Activated CD8-positive, alpha-beta memory T cell treated with anti-CD3 and anti-CD28 coated beads for 24 hours (primary cell): Measurements from ENCODE around the gene ACY1.
A peak's percentile ranks its signal among the peaks of the same experiment; 100 is the strongest.

Source experiments
- DNase-seq: peaks from one replicate; pipeline ENCODE4 v3.0.0-alpha.2; 2020

The ACY1 gene

DNA sequence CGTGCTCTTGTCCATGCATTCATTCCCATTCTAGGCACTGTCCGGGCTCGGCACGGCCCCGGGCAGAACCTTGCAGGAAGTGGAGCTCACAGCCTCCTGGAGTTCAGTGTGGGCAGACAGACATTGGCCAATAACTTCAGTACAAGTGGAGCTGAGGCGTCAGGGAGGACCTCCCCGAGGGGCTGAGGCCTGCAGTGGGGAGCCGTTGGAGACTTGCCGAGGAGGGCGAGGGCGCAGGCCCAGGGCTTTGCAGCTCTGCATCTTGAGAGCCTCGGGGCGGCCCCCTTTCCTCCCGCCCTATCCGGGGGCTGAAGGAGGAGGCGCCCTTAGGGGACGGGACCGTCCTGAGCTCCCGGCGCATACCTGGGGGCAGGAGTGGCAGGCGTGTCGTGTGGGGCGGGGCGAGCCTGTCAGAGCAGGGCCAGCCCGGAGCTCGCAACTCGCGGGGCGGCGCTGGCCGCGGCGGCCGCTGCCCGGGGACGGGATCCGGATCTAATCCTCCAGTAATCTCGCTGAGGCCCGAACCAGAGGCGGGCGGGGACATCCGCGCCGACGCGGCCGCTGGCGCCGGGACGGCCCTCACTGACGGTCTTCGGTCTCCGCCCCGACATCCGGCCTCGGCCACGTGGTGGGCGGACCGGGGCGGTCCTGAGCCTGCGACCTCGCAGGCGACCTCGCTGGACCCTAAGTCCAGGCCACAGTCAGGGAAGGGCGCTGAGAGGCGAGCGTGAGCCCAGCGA, at the start of gene ACY1:
Gene ACY1 (plus strand): TSS at position 698 of the 740 bp plus-strand sequence. CDS start 530 bp downstream, outside the sequence.
- peak; percentile 91 for DNase-seq

DNA sequence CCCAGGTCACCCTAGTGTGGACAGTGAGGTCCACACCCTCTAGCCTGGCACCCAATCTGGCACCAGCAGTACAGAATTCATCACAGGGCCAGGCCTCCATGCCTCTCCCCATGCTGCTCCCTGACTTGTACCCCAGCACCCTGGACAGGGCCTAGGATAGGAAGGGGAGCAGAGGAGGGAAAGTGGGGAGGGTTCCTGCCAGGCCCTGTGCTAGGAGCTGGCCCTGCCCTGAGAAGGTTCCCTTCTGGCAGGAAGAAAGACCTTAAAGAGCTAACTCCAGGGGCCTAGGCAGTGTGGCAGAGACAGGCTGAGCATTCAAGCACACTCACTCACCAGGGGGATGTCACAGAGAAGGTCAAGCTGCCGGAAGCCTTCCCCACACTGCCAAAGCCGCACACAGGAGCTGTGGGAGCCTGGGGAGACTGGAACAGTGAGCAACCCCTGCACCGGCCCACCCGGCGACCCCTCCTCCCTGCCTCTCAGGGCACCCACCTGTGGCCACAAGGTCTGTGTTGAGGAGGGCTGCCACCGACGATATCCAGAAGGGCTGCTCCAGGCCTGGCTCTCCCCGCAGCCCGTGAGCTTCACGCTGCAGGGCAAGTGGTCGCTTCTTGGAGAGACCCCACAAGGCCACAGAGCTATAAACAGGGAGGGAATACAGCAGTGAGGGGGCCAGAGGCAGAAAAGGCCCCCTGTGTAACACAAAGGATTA, 49.0 kb upstream of the ACY1 start:
- no peak for DNase-seq

DNA sequence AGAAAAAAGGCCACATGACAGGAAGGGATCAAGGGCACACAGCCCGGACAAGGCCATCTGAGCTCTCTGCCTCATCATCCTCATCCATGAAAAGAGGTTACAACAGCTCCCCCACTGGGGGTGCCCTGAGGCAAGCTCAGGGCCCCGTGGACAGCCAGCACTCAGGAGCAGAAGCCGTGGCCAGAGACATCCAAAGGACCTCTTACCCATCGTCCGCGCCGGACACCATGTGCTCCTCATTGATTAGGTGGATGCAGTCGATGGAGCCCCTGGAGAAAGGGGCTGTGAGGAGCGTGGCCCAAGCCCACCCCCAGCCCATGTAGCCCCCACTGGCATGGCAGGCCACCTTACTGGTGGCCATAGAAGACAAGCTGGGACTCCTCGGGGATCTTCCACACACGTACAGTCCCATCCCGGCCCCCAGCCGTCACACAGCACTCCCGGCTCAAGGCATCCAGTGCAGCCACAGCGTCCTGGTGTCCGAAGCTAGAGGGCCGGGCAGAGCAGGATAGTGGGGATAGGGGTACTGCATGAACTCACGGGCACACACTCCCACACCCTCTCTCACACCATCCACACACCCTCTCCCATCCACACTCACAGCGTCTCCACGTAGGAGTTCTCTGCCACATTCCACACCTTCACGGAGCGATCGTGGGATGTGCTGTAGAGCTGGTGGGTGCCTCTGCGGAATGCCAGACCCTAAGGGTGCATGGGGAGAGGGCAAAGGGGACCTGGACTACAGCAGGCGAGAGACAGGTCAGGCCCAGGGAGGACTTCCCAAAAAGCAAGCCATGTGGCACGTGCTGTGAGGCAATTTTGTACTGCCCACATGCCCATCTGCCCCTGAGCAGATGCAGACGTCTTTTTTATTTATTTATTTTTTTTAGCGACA, 48.1 kb upstream of the ACY1 start:
- DNase-seq = peak; percentile 49

DNA sequence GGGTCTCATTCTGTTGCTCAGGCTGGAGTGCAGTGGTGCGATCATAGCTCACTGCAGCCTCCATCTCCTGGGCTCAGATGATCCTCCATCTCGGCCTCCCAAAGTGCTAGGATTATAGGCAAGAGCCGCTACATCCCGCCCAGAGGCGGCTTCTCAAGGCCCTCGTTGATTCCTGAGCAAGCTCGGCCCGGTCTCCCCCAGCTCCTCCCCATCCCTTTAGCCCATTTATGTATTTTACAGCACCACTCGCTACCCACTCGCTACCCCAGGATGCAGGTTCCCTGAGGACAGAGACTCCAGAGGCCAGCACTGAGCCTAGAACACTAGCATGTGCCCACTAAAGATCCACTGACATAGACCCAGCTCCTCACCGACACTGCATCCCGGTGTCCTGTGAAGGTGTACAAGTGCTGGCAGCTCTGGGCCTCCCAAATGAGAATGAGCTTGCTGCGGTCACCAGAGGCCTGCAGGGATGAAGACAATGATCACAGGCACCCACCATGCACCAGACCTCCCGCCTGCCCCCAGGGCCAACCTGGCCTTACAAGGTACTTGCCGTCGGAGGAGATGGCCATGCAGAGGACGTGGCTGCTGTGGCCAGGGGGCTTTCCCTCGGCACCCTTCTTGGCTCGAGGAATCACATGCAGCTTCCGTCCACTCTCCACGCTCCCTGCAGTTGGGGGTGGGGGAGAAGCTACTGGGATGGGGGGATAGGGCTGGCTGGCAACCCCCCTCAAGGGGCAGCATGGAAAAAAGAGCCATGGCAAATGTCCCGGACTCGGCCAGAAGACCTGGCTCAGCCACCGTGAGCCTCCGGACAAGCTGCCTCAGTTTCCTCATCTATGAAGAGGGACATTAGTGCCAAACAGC, 47.2 kb upstream of the ACY1 start:
- peak; percentile 53 for DNase-seq

DNA sequence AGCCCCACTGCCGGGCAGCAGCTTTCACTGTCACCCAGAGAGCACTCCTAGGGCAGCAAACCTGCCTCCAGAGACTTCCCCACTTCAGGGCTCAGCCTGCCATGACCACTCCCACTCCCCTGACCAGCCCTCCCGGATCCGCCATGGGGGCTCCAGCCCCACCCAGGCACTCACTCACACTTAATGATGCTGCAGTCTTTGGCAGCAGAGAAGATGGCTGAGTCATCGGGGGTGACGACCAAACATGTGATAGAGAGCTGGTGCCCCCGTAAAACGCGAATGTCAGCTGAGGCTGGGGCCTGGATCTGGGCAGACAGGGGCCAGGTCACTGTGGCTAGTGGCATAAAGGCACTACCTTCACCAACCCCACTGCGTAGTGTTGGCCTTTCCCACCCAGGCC, 46.3 kb upstream of the ACY1 start:
- DNase-seq = peak; percentile 47

DNA sequence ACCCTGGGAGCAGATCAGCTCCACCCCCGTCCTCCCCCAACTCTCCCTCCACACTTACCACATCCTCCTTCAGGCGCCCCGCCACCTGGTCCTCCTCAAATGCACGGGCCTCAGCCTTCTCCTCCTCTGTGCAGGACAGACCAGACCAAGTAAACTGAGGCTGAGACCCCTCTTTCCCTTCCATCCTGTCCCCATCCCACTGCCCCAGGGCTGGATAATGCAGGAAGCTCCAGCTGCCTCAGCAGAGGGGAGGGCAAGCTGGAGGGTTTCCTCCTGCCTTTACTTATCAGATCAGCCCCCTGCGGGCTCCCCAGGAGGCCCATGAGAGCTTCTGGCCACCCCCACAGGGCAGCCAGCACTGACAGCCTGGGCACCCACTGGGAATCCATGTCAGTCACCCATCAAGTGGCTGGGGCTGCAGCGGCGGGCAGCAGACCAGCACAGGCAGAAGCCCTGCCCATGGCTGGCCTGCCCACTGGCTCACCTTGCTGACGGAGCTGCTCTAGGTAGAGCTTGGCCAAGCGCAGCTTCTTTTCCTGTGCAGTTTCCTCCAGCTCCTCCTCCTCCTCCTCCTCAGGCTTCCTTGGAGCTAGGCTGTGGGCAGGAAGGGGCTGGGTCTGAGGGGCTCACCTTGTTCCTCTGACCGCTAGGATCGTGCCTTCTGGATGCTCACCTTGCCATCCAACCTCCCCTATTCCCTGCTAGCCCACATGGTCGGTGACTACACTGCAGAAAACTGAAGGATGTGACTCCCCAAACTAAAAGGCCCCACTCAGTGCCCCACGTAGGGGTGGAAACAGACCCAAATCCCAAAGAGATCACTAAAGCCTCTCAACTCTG, 45.5 kb upstream of the ACY1 start:
- DNase-seq = peak; percentile 52

DNA sequence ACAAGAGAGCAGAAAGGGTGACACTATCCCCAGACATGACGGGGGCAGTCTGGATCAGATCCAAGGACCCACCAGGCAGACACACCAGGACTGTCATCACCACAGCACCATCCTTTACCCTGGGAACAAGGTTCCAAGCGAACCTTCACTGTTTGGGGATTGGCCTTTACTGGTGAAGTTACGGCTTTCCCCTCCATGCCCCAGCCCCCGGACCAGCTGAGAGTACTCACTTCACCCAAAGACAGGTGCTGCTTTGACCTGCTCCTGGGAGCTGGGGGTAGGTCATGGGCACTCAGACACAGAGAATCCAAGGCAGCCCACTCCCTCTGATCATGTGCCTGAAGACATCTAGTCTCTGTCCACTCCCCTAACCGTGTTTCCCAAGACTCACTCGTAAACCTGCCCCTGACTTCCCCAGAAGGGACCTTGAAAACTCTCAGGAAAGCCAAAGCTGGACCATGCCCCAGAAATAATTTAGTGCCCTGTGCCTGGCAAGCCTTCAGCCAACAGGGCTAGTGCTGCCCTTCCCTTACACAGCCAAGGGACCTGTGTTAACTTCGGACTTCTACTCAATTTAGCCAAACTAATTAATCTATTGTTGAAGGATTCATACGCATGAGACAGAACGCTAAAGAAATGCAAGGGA, 44.4 kb upstream of the ACY1 start:
- peak; percentile 44 for DNase-seq

DNA sequence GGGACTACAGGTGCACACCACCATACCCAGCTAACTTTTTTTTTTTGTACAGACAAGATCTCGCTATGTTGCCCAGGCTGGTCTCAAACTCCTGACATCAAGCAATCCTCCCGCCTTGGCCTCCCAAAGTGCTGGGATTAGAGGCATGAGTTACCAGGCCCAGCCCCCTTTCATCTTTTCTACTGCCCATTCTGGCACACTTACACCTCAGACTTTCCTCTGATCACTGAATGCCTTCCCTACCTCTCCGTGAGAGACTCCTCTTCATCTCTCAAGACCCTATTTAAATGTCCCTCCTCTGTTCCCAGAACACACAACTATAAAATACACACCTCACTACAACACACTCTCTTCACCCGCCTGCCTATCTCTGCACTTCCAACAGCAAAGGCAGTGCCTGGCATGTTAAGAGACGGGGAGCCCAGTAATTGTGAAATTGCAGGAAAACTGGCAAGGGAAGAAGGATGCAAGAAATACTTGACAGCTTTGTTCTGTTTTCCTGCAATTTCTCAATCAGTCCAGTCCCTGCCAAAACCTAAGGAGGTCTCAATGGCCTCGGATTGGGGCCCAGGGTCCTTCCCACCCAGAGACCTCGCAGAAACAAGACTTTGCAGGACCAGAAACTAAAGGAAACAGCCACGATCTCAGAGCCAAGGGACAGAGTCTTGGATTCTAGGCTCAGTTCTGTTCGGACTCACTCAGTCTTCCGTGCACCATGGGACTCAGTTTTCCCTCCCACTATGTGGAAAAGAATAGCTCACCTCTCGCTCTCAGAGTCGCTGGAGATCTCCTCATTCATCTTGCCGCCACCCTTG, 42.5 kb upstream of the ACY1 start:
- DNase-seq = peak; percentile 61

DNA sequence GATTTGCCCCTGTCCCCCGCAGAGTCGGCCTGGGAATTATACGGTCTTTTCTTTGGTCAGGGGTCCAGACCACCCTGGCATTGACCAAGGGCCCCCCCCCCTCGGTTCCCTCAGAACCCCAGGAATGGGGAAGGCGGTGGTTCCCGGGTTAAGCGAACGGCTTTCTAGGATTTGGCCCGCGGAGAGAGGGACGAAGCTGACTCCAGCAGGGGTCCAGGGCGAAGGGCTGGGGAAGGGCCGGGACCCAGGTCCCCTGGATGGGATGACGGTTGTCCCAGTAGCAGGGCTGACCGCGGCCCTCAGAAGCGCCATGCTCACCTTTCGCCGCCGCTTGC, 41.9 kb upstream of the ACY1 start:
- DNase-seq = no peak

DNA sequence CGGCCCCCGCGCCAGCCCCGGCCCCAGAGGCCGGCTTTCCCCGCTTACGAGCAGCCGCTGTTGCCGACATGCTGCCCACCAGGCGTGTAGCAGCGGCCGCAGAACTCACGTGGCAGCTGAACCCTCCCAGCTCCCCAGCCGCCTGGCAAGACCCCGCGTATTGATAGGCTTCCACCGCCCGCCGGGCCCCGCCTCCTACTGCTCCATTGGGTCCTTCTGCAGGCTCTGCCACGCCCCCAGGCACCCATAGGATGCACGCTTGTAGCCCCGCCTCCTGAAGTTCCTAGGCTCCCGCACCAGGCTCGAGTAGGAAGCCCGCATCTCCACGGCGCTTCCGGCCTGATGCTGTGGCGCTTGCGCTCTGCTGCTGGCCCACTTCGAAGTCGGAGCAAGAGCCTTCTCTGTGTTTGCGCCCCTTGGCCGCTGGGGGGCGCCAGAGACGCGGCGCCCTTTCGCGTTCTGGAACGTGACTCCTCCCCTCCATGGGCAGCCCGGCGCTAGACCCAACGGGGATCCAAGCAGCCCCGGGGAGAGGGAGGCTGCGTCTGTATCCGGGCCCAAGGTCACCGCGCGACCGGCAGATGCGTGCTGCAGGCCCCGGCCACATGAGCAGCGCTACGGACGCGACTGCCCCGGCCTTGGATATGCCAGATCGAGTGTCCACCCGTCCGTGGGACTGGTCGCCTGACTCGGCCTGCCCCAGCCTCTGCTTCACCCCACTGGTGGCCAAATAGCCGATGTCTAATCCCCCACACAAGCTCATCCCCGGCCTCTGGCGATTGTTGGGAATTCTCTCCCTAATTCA, 41.3 kb upstream of the ACY1 start, which contains the start of the genes PARP3 and RRP9:
Gene PARP3 (plus strand): TSS at position 566 of the 805 bp plus-strand sequence. CDS start 993 bp downstream, outside the sequence.
Gene RRP9 (minus strand): TSS at position 107 of the 805 bp plus-strand sequence. CDS start 37 bp downstream, at position 70.
- peak; percentile 99 for DNase-seq

DNA sequence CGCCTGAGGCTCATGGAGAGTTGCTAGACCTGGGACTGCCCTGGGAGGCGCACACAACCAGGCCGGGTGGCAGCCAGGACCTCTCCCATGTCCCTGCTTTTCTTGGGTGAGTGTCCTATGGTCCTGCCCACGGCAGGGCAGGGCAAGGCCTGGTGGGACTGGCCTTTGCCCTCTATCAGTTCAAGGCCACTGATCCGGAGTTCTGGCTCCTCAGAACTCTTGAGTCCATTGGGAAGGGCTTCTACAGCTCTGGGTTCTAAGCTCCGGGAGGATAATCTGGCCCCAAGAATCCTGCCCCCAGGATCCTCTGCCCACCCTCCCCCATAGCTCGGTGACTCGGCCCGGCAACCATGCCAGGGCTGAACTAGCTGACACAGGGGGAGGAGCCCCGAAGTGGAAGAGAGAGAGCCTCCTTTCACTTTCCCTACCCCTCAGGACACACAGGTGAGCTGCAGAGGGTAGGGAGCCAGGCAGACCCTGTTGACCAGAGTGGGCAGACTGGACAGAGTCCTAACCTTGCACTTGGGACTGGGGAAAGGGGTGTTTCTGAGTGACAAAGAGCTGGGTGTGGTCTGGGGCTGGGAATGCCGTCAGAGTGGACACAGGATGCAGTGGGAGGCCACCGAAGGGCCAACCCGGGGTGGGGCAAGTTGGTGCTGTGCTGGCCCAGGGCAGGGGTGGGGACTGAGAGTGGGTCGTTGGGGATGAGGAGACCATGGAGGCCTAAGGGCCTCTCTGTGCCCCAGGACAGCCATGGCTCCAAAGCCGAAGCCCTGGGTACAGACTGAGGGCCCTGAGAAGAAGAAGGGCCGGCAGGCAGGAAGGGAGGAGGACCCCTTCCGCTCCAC, 40.5 kb upstream of the ACY1 start:
- peak; percentile 83 for DNase-seq

DNA sequence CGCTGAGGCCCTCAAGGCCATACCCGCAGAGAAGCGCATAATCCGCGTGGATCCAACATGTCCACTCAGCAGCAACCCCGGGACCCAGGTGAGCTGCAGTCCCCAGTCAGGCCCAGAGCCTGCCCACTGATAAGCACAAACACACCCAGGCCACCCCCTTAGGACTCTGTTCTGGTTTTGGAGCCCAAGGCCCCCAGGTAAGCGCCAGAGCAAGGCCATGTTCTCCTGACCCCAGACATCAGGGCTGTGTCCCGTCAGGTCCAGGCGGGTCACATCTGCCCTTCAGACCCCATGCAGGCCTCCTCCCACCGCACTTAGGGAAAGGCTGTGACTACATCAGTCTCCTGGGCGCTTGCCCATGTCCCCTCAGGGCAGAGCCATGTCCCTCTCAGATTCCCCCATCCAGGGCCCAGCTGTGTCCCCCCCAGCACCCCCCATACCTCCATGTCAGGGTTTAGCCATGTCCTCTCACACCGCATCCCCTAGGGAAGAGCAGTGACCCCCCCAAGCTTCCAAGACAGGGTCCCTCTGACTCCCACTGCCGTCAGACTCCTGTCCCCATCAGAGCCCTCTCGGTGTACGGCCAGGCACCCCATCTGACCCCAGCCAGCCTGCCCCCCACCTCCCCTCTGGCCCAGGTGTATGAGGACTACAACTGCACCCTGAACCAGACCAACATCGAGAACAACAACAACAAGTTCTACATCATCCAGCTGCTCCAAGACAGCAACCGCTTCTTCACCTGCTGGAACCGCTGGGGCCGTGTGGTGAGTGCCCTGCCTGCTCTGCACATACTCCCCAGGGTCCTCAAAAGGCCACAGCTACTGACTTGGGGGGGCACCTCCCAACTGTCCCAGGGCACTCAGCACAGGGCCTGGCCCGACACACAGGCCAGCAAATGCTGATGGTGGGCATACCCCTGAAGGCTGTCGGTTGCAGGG, 39.6 kb upstream of the ACY1 start:
- no peak for DNase-seq

DNA sequence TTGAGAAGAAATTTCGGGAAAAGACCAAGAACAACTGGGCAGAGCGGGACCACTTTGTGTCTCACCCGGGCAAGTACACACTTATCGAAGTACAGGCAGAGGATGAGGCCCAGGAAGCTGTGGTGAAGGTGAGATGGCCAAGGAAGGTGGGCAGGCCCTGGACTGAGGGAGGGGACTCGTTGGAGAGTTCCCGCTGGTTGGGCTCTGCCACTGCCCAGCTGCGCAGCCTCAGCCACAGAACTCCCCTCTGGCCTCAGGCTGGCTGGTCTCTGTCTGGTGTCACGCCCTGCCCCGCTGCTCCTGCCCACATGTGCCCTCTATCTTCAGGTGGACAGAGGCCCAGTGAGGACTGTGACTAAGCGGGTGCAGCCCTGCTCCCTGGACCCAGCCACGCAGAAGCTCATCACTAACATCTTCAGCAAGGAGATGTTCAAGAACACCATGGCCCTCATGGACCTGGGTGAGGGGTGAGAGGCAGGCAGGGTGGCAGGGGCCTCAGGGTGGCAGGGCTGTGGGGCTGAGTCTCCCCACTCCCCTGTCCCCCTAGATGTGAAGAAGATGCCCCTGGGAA, 38.8 kb upstream of the ACY1 start:
- DNase-seq = no peak

DNA sequence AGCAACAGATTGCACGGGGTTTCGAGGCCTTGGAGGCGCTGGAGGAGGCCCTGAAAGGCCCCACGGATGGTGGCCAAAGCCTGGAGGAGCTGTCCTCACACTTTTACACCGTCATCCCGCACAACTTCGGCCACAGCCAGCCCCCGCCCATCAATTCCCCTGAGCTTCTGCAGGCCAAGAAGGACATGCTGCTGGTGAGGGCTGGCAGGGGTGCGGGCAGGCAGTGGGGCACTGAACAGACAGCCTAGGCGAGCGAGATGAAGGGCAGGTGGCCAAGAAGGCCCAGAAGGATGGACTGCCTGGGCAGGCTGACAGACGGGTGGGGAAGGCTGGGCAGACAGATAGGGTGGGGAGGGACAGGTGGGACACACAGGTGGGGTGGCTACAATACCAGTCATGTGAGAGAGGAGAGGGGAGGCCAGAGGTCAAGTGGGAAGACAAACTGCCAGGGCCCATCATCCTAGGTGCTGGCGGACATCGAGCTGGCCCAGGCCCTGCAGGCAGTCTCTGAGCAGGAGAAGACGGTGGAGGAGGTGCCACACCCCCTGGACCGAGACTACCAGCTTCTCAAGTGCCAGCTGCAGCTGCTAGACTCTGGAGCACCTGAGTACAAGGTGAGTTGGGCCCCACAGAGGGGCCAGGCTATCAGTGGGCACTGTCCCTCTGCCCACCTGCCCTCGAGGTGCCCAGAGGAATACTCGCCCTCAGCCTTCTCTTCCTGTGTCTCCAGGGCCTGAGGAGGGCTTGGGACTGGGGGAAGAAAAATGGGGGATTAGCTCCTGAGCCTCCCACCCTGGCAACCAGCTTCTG, 38.1 kb upstream of the ACY1 start:
- no peak for DNase-seq

DNA sequence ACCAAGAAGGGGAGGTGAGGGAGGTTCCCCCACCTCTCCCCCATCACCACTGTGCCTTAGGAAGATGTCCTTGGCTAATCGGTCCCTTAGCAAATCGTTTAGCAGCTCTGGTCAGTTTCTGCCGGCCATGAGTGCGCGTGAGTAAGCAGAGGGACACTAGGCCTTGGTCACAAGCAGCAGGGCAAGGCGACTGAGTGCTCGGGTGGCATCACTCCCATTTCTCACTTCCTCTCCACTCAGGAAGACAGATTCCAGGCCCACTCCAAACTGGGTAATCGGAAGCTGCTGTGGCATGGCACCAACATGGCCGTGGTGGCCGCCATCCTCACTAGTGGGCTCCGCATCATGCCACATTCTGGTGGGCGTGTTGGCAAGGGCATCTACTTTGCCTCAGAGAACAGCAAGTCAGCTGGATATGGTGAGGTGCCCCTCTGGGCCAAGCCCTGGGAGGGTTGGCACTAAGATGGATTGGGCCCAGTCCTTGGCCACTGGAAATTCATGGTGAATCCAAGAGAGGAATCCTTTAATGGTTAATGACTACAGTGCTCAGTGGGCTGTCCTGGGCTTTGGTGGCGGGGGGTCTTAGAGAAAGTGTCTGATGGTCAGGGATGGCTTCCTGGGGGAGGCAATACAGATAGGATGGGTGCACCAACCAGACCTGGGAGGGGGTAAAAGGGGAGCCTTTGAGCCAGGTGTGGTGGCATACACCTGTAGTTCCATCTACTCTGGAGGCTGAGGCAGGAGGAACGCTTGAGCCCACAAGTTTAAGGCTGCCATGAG, 37.2 kb upstream of the ACY1 start:
- no peak for DNase-seq
